ENCODE data around the gene THSD1. TPM values are rescaled to one million over a fixed set of nuclear protein-coding genes. Genes with fewer than 3 reads are reported as not detected.

The THSD1 gene
- total RNA-seq, 1 donor from 2014 or later: 346 TPM

DNA sequence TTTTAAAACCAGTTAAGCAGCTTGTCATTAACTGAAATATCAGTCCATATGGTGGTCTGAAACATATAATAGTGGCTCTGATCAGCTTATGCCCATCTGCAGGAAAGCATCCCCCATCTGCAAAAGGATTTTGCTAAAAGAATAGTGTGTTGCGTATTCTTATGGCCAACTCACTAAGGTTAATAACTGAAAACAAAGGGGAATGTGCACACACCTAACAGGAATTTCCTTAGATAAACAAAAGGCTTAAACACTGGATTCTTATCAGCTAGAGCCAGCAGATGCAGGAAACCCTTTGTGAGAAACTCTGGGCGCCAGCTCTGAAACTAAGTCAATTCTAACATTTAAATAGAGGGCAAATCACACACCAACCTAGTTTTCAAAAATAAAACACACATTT is 22.3 kb upstream of the THSD1 start:
- no peaks in the 10 kb centered on the region for H3K9me3 Mint-ChIP-seq (ENCODE audit: unreplicated experiment)
- peak overlapping the region; percentile 34 for H3K4me3 Mint-ChIP-seq (ENCODE audit: unreplicated experiment)
- peaks cover 5% of the 10 kb centered on the region for H3K27me3 Mint-ChIP-seq (ENCODE audit: unreplicated experiment)
- H3K4me1 Mint-ChIP-seq (ENCODE audit: unreplicated experiment): peaks cover 52% of the 10 kb centered on the region
- H3K27ac Mint-ChIP-seq (ENCODE audit: unreplicated experiment): peak overlapping the region; percentile 98
- DNase-seq (ENCODE audit: low spot score): no peak
- TF ChIP-seq, protein P1, sequence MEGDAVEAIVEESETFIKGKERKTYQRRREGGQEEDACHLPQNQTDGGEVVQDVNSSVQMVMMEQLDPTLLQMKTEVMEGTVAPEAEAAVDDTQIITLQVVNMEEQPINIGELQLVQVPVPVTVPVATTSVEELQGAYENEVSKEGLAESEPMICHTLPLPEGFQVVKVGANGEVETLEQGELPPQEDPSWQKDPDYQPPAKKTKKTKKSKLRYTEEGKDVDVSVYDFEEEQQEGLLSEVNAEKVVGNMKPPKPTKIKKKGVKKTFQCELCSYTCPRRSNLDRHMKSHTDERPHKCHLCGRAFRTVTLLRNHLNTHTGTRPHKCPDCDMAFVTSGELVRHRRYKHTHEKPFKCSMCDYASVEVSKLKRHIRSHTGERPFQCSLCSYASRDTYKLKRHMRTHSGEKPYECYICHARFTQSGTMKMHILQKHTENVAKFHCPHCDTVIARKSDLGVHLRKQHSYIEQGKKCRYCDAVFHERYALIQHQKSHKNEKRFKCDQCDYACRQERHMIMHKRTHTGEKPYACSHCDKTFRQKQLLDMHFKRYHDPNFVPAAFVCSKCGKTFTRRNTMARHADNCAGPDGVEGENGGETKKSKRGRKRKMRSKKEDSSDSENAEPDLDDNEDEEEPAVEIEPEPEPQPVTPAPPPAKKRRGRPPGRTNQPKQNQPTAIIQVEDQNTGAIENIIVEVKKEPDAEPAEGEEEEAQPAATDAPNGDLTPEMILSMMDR (IDR thresholded peaks at IDR 0.05; ENCODE audit: unreplicated experiment): no peak
- H3K36me3 Mint-ChIP-seq (ENCODE audit: low read depth, unreplicated experiment): peaks cover 37% of the 10 kb centered on the region

DNA sequence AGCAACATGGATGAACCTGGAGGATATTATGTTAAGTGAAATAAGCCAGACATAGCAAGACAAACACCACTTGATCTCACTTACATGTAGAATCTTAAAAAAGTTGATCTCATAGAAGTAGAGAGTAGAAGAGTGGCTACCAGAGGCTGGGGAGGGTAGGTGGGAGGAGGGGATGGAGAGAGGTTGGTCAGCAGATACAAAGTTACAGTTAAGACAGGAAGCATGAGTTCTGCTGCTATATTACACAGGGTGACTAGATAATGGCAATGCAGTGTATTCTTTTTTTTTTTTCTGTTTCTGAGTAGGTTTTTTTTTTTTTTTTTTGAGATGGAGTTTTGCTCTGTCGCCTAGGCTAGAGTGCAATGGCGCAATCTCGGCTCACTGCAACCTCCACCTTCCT is 15.2 kb upstream of the THSD1 start:
- peak overlapping the region; percentile 24 for H3K27ac Mint-ChIP-seq (ENCODE audit: unreplicated experiment)
- DNase-seq (ENCODE audit: low spot score): no peak
- H3K27me3 Mint-ChIP-seq (ENCODE audit: unreplicated experiment): peaks cover 4% of the 10 kb centered on the region
- H3K4me1 Mint-ChIP-seq (ENCODE audit: unreplicated experiment): peaks cover 47% of the 10 kb centered on the region
- H3K9me3 Mint-ChIP-seq (ENCODE audit: unreplicated experiment): peaks cover 3% of the 10 kb centered on the region
- TF ChIP-seq, protein P1 (IDR thresholded peaks at IDR 0.05; ENCODE audit: unreplicated experiment): no peak
- H3K4me3 Mint-ChIP-seq (ENCODE audit: unreplicated experiment): peak overlapping the region; percentile 31
- peaks cover 47% of the 10 kb centered on the region for H3K36me3 Mint-ChIP-seq (ENCODE audit: low read depth, unreplicated experiment)

DNA sequence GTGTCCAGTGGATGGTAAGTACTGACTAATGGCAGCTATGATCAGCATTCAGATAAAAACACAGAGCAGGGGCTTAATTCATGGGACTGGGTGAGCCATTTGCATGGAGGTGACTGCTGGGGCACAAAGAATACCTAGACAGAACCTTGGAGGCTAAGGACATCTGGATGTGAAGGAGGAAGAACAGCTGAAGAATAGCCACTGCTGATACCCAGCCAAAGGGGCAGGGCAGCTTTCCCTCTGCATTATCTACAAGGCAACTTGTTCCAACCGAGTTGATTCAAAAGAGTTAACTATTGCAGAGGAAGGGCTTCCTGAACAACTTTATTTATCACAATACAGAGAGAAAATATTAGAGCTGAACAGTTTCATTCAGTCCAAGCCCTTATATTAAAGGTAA is 13.1 kb upstream of the THSD1 start:
- Mint-ChIP-seq H3K9me3 (ENCODE audit: unreplicated experiment) (peaks cover 3% of the 10 kb centered on the region), H3K27me3 (ENCODE audit: unreplicated experiment) (peaks cover 4% of the 10 kb centered on the region), H3K36me3 (ENCODE audit: low read depth, unreplicated experiment) (peaks cover 41% of the 10 kb centered on the region), H3K27ac (ENCODE audit: unreplicated experiment) (peak overlapping the region; percentile 38), H3K4me3 (ENCODE audit: unreplicated experiment) (no peak overlapping the region), H3K4me1 (ENCODE audit: unreplicated experiment) (peaks cover 59% of the 10 kb centered on the region)
- no peak for DNase-seq (ENCODE audit: low spot score)
- TF ChIP-seq, protein P1 (IDR thresholded peaks at IDR 0.05; ENCODE audit: unreplicated experiment): no peak

DNA sequence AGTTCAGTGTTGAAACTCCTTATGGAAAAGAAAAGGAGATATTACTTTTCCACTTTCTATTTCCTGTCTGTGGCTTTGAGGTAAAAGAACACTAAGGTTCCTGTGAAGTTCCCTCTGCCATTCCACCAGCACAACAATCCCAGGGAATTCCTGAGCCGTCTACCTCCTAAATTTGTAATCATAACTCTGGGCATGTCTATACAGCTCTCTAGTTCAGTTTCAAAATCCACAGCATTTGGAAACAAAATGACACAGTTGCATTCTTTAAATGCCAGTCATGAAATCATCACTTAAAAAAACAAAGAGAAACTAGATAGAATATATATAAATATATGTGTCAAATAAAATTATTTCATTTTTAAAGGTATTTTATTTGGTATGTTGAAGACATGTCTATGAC is 9.0 kb upstream of the THSD1 start:
- Mint-ChIP-seq H3K27me3 (ENCODE audit: unreplicated experiment) (peaks cover 4% of the 10 kb centered on the region), H3K4me1 (ENCODE audit: unreplicated experiment) (peaks cover 63% of the 10 kb centered on the region), H3K4me3 (ENCODE audit: unreplicated experiment) (peak overlapping the region; percentile 62), H3K9me3 (ENCODE audit: unreplicated experiment) (no peaks in the 10 kb centered on the region), H3K36me3 (ENCODE audit: low read depth, unreplicated experiment) (peaks cover 29% of the 10 kb centered on the region), H3K27ac (ENCODE audit: unreplicated experiment) (peak overlapping the region; percentile 96)
- DNase-seq (ENCODE audit: low spot score): no peak
- TF ChIP-seq, protein P1 (IDR thresholded peaks at IDR 0.05; ENCODE audit: unreplicated experiment): no peak

DNA sequence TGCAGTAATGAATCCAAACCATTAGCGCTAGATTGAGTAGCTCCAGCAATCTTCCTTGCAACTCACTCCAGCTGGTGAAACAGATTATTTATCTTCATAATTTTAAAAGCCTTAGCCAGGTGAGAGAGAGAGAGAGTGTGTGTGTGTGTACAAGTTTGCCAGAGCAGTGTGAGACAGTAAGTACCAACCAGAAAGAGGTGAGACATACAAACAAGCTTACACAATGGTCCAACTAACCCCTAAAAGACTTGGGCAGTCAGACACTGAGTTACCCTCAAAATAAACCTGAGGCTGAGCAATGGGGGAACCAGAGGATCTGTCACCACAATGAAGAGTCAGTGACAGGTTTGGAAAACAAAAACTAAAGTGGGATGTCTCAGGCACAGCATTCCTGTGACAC is 8.1 kb upstream of the THSD1 start:
- H3K27me3 Mint-ChIP-seq (ENCODE audit: unreplicated experiment): peaks cover 2% of the 10 kb centered on the region
- H3K4me1 Mint-ChIP-seq (ENCODE audit: unreplicated experiment): peaks cover 57% of the 10 kb centered on the region
- no peak for DNase-seq (ENCODE audit: low spot score)
- H3K36me3 Mint-ChIP-seq (ENCODE audit: low read depth, unreplicated experiment): peaks cover 22% of the 10 kb centered on the region
- peak overlapping the region; percentile 14 for H3K4me3 Mint-ChIP-seq (ENCODE audit: unreplicated experiment)
- no peaks in the 10 kb centered on the region for H3K9me3 Mint-ChIP-seq (ENCODE audit: unreplicated experiment)
- H3K27ac Mint-ChIP-seq (ENCODE audit: unreplicated experiment): peak overlapping the region; percentile 84
- TF ChIP-seq, protein P1 (IDR thresholded peaks at IDR 0.05; ENCODE audit: unreplicated experiment): no peak
